SK-N-MC (cell line): ENCODE measurements around the gene SGMS1.

Experiments used
- EZH2 ChIP-seq: fragments of 200-600 bp; sonication (generic); IDR thresholded peaks from one replicate; pipeline ENCODE4 v1.6.1; 2017; ENCODE audit warnings: antibody characterized with exemption
- FOXP2 ChIP-seq: optimal IDR thresholded peaks from 2 replicates; pipeline ENCODE3; 2011; ENCODE audit warnings: mild to moderate bottlenecking, moderate library complexity; ENCODE audit not compliant: insufficient read depth; ENCODE audit errors: extremely low read length, control extremely low read depth
- POLR2AphosphoS5 ChIP-seq: IDR thresholded peaks from 2 replicates; pipeline ENCODE4 v1.6.1; 2012; ENCODE audit warnings: mild to moderate bottlenecking, low read depth, low read length, borderline replicate concordance

DNA sequence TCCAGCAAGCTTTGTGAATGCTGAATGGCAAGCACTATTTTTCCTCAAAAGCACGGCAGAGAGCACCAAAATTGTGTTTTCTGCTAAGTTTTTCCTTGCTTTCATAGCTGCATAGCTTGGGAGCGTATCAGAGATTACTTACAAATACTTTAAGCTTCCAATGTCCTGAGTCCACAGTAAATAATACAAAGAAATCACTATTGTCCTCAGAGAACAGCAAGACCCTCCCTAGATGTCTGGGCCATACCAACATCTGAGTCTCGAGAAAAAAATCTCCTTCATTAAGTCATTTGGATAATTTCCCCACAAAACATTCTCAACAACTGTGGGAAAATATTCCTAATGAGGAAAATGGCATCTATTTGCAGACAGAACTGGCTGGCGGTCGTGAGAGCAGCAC is 41.7 kb downstream of the SGMS1 start:
- TF ChIP-seq EZH2 (no peak), POLR2AphosphoS5 (no peak), FOXP2 (no peak)
